Neural cell (in vitro differentiated cells): ENCODE results near the gene OLFML2B. TPM values are rescaled to one million over a fixed set of nuclear protein-coding genes. Genes with fewer than 3 reads are reported as not detected.

ENCODE experiments used
- H2AFZ ChIP-seq: fragments of 200-600, 300-800 bp; sonication (generic), shearing (Covaris generic); 2 replicates; pipeline ENCODE4 v1.6.0; 2014; ENCODE audit warnings: low read depth, mild to moderate bottlenecking, antibody characterized with exemption, low read length, moderate library complexity
- H3F3A ChIP-seq: fragments of 200-600 bp; shearing (Covaris generic); 2 replicates; pipeline ENCODE4 v1.6.1; 2016; ENCODE audit warnings: mild to moderate bottlenecking, moderate library complexity, mixed read lengths, antibody characterized with exemption, low read length; ENCODE audit not compliant: insufficient read depth, poor library complexity, severe bottlenecking
- H3K27ac ChIP-seq: fragments of 200-600, 300-800 bp; sonication (generic), shearing (Covaris generic); 2 replicates; pipeline ENCODE4 v1.5.1; 2014; ENCODE audit warnings: mild to moderate bottlenecking, low read length, moderate library complexity
- H3K27me3 ChIP-seq: fragments of 300-800, 200-600 bp; sonication (generic), shearing (Covaris generic); 2 replicates; pipeline ENCODE4 v1.6.0; 2014; ENCODE audit warnings: mild to moderate bottlenecking, low read depth, low read length, moderate library complexity; ENCODE audit not compliant: insufficient read depth
- H3K36me3 ChIP-seq: fragments of 300-800, 200-600 bp; sonication (generic), shearing (Covaris generic); 2 replicates; pipeline ENCODE4 v1.5.1; 2014; ENCODE audit warnings: mild to moderate bottlenecking, antibody characterized with exemption, low read length, moderate library complexity; ENCODE audit not compliant: insufficient read depth
- H3K4me2 ChIP-seq: fragments of 300-800, 200-600 bp; sonication (generic), shearing (Covaris generic); 2 replicates; pipeline ENCODE4 v1.6.0; 2014; ENCODE audit warnings: mild to moderate bottlenecking, low read length
- H3K4me3 ChIP-seq: fragments of 300-800, 200-600 bp; sonication (generic), shearing (Covaris generic); 2 replicates; pipeline ENCODE4 v1.5.1; 2014; ENCODE audit warnings: mild to moderate bottlenecking, low read length, moderate library complexity
- H3K79me2 ChIP-seq: fragments of 200-600 bp; shearing (Covaris generic); replicated peaks from 2 replicates; pipeline ENCODE4 v1.6.0; 2014; ENCODE audit warnings: mild to moderate bottlenecking, low read length, moderate library complexity; ENCODE audit not compliant: insufficient read depth
- H3K9ac ChIP-seq: fragments of 300-800, 200-600 bp; sonication (generic), shearing (Covaris generic); 2 replicates; pipeline ENCODE4 v1.6.1; 2016; ENCODE audit warnings: mild to moderate bottlenecking, low read length, mixed read lengths
- H3K9me2 ChIP-seq: fragments of 200-600 bp; shearing (Covaris generic); 2 replicates; pipeline ENCODE4 v1.6.1; 2016; ENCODE audit warnings: mild to moderate bottlenecking, low read length, mixed read lengths; ENCODE audit not compliant: insufficient read depth
- H3K9me3 ChIP-seq: fragments of 200-600, 300-800 bp; sonication (generic), shearing (Covaris generic); 2 replicates; pipeline ENCODE4 v1.6.1; 2016; ENCODE audit warnings: mild to moderate bottlenecking, mixed run types, low read length, moderate library complexity, mixed read lengths
- H4K20me1 ChIP-seq: fragments of 200-600 bp; shearing (Covaris generic); 2 replicates; pipeline ENCODE4 v1.6.1; 2016; ENCODE audit warnings: mild to moderate bottlenecking, mixed run types; ENCODE audit not compliant: insufficient read depth
- CTCF ChIP-seq: fragments of 450-650 bp; IDR thresholded peaks from 2 replicates; pipeline ENCODE4 v1.5.1; 2014; ENCODE audit warnings: antibody characterized with exemption, mild to moderate bottlenecking, moderate library complexity; ENCODE audit not compliant: poor library complexity, severe bottlenecking
- EP300 ChIP-seq: fragments of 450-650 bp; conservative IDR thresholded peaks from 2 replicates; pipeline ENCODE4 v1.6.1; 2014; ENCODE audit warnings: antibody characterized with exemption, mild to moderate bottlenecking, moderate library complexity; ENCODE audit not compliant: poor library complexity, severe bottlenecking
- EZH2 ChIP-seq: fragments of 200-600, 300-800 bp; shearing (Covaris generic), sonication (generic); IDR thresholded peaks from 2 replicates; pipeline ENCODE4 v1.6.1; 2014; ENCODE audit warnings: antibody characterized with exemption, low read length, borderline replicate concordance, mild to moderate bottlenecking; ENCODE audit not compliant: insufficient read depth, poor library complexity, severe bottlenecking
- MXI1 ChIP-seq: fragments of 450-650 bp; conservative IDR thresholded peaks from 2 replicates; pipeline ENCODE4 v1.6.1; 2014; ENCODE audit warnings: antibody characterized with exemption, mild to moderate bottlenecking; ENCODE audit not compliant: poor library complexity, severe bottlenecking
- POLR2AphosphoS5 ChIP-seq: IDR thresholded peaks from 2 replicates; pipeline ENCODE4 v1.6.1; 2012
- RAD21 ChIP-seq: fragments of 450-650 bp; conservative IDR thresholded peaks from 2 replicates; pipeline ENCODE4 v1.6.1; 2014; ENCODE audit warnings: antibody characterized with exemption, mild to moderate bottlenecking, moderate library complexity
- REST ChIP-seq: IDR thresholded peaks from 2 replicates; pipeline ENCODE4 v1.6.1; 2012; ENCODE audit warnings: borderline replicate concordance
- SMC3 ChIP-seq: fragments of 450-650 bp; conservative IDR thresholded peaks from 2 replicates; pipeline ENCODE4 v1.6.1; 2014; ENCODE audit warnings: antibody characterized with exemption, mild to moderate bottlenecking, moderate library complexity; ENCODE audit not compliant: poor library complexity
- TAF1 ChIP-seq: IDR thresholded peaks from 2 replicates; pipeline ENCODE4 v1.6.1; 2012; ENCODE audit warnings: low read depth
- polyA plus RNA-seq: library from polyadenylated mRNA; depleted of rRNA; stranded (reverse); fragments of >200 nt; gene quantifications from 2 replicates; pipeline ENCODE4 v1.2.3, GENCODE V29; 2014

Gene OLFML2B
- polyA plus RNA-seq, 1 donor from 2014 or later: 0.78 TPM

- TF ChIP-seq EP300 (no peak), CTCF (no peak), EZH2 (no peak), TAF1 (no peak), RAD21 (no peak), MXI1 (no peak), POLR2AphosphoS5 (no peak), REST (no peak), SMC3 (no peak)
- H3K9ac ChIP-seq: no peak overlapping the region
- H3K4me2 ChIP-seq: no peak overlapping the region
- H3K9me3 ChIP-seq: no peaks in the 10 kb centered on the region
- H3K4me3 ChIP-seq: no peak overlapping the region
- no peaks in the 10 kb centered on the region for H3K79me2 ChIP-seq
- H3F3A ChIP-seq: no peaks in the 10 kb centered on the region
- H3K27me3 ChIP-seq: no peaks in the 10 kb centered on the region
- H3K27ac ChIP-seq: no peak overlapping the region
- H2AFZ ChIP-seq: no peak overlapping the region
- no peaks in the 10 kb centered on the region for H4K20me1 ChIP-seq
- no peaks in the 10 kb centered on the region for H3K9me2 ChIP-seq
- no peaks in the 10 kb centered on the region for H3K36me3 ChIP-seq
These were observed 9.8 kb upstream of the OLFML2B start for GRCh38 chr1:162033428-162033827.

- no peak overlapping the region for H3K27ac ChIP-seq
- no peak overlapping the region for H3K4me3 ChIP-seq
- H3F3A ChIP-seq: no peaks in the 10 kb centered on the region
- H3K9ac ChIP-seq: no peak overlapping the region
- H4K20me1 ChIP-seq: no peaks in the 10 kb centered on the region
- TF ChIP-seq TAF1 (no peak), CTCF (no peak), EZH2 (no peak), REST (no peak), SMC3 (no peak), MXI1 (no peak), RAD21 (no peak), POLR2AphosphoS5 (no peak), EP300 (no peak)
- no peak overlapping the region for H2AFZ ChIP-seq
- no peaks in the 10 kb centered on the region for H3K79me2 ChIP-seq
- H3K27me3 ChIP-seq: peaks cover 2% of the 10 kb centered on the region
- no peak overlapping the region for H3K4me2 ChIP-seq
- no peaks in the 10 kb centered on the region for H3K9me3 ChIP-seq
- H3K9me2 ChIP-seq: no peaks in the 10 kb centered on the region
- no peaks in the 10 kb centered on the region for H3K36me3 ChIP-seq
These were observed 7.2 kb upstream of the OLFML2B start for GRCh38 chr1:162030759-162031280.
